HL-60 (cell line): ENCODE results near the gene COPS7A.
A peak's percentile ranks its signal among the peaks of the same experiment; 100 is the strongest.

Experiments
- CTCF ChIP-seq: IDR thresholded peaks from one replicate; pipeline ENCODE4 v1.5.1; 2011; ENCODE audit warnings: low read length, control low read depth, inconsistent platforms; ENCODE audit not compliant: insufficient read depth
- POLR2AphosphoS5 ChIP-seq: IDR thresholded peaks from 2 replicates; pipeline ENCODE4 v1.6.1; 2012; ENCODE audit warnings: low read depth
- SPI1 ChIP-seq: IDR thresholded peaks from 2 replicates; pipeline ENCODE4 v1.6.1; 2012; ENCODE audit warnings: low read depth, mild to moderate bottlenecking, borderline replicate concordance

- TF ChIP-seq CTCF (no peak), POLR2AphosphoS5 (peak; percentile 54; the same call in 1 of the 2 replicates), SPI1 (no peak)
Observed at GRCh38 chr12:6752921-6753771, 29.3 kb downstream of the COPS7A start, which contains the start of gene MLF2.
